ENCODE measurements around the gene PSMC3. TPM values are rescaled to one million over a fixed set of nuclear protein-coding genes. Genes with fewer than 3 reads are reported as not detected.

Gene PSMC3
- total and polyA plus RNA-seq, 2 of the 13 experiments (the other 11 are each of a cell fraction or from before 2014, with no cell fraction given) = 75.8 to 214 TPM

- Histone ChIP-seq H2AFZ (ENCODE audit: low read length) (no peak overlapping the region), H3K4me1 (ENCODE audit: insufficient read depth, low read length) (peaks cover 58% of the 10 kb centered on the region), H3K4me2 (ENCODE audit: low read depth, low read length) (no peak overlapping the region), H3K9ac (ENCODE audit: insufficient read depth, low read depth, low read length) (no peak overlapping the region), H4K20me1 (ENCODE audit: insufficient read depth, low read length) (no peaks in the 10 kb centered on the region), H3K36me3 (replicated peaks in 1 of 2; ENCODE audit: control insufficient read depth in 1 of 2, insufficient read depth in 2 of 2, low read length in 2 of 2) (no peaks in the 10 kb centered on the region; a peak in 1 of 5 replicates), H3K9me3 (ENCODE audit: low read length) (no peaks in the 10 kb centered on the region), H3K27ac (ENCODE audit: extremely low read length, insufficient read depth, low read length) (no peak overlapping the region), H3K4me3 (replicated peaks in 1 of 3; ENCODE audit: insufficient read depth in 1 of 3, low read depth in 2 of 3, low read length in 3 of 3) (no peak overlapping the region), H3K27me3 (ENCODE audit: control insufficient read depth in 1 of 2, insufficient read depth in 2 of 2, low read length in 2 of 2) (no peaks in the 10 kb centered on the region), H3K79me2 (ENCODE audit: insufficient read depth, low read length) (no peaks in the 10 kb centered on the region)
- intact Hi-C loops (cut with micrococcal nuclease; ENCODE audit: unreplicated experiment) = no loop called here
- ChIA-PET CTCF (ENCODE audit: low intra/inter-chr PET ratio, low total read pairs) (no interaction called here), POLR2A (interaction anchor here (0.5 to 1.1 kb wide), 2 partner anchors 16 to 47 kb away, joined by 3 to 4 read pairs; partner anchors contain the start of gene PSMC3)
- WGBS (ENCODE audit: low lambda C conversion rate) = 85% methylated on average over 10 of the region's 12 CpGs
- no peak for TF ChIP-seq TBX2 (CRISPR knock-in tag; IDR thresholded peaks at IDR 0.05; ENCODE audit: borderline replicate concordance)
- TF ChIP-seq ZNF800 (CRISPR knock-in tag; IDR thresholded peaks at IDR 0.05) = no peak
- no peak for TF ChIP-seq CENPBD1 (CRISPR knock-in tag; IDR thresholded peaks at IDR 0.05; ENCODE audit: borderline replicate concordance, low read depth)
- no peak for TF ChIP-seq GZF1 (CRISPR knock-in tag; IDR thresholded peaks at IDR 0.05)
- no peak for TF ChIP-seq TFDP1 (CRISPR knock-in tag; IDR thresholded peaks at IDR 0.05; ENCODE audit: borderline replicate concordance)
- TF ChIP-seq ZFP36L2 (CRISPR knock-in tag; IDR thresholded peaks at IDR 0.05) = no peak
- in situ Hi-C loops (cut with HindIII; ENCODE audit: extremely low pct_ligation_motif_present, low pct_unique_long_range_greater_than_20kb) = no loop called here
- DNase-seq (ENCODE audit: low spot score) (no peak), ATAC-seq (peak; percentile 56), FAIRE-seq (no peak)
- BruUV-seq (replicated peaks) = no TSS peak
These were observed 16.9 kb upstream of the PSMC3 start for GRCh38 chr11:47443028-47443700.
